K562 (cell line): ENCODE data around the gene CCDC68. TPM values are rescaled to one million over a fixed set of nuclear protein-coding genes. Genes with fewer than 3 reads are reported as not detected.
"Not testable (repeated sequence)": the region's sequence is repeated elsewhere in the genome, so short reads cannot be mapped to it uniquely, and the experiment has no call there.

Source experiments
- ATAC-seq: fragments of 200-7000 bp; cut with Tn5 transposase; 3 replicates; pipeline ENCODE4 v1.9.1; 2020; ENCODE audit warnings: moderate library complexity
- BruUV-seq: library from RNA; stranded (reverse); fragments of 400-500 nt; replicated peaks from 2 replicates; lab custom pipeline; 2021; lab: Mats Ljungman, UMichigan
- CTCF ChIA-PET: fragments of 300-600 bp; formaldehyde crosslinking; extraction: SDS; loops from one replicate; lab custom pipeline; 2021; ENCODE audit warnings: low intra/inter-chr PET ratio; lab: Yijun Ruan, JAX
- POLR2A ChIA-PET: fragments of 300-600, 350-650 bp; sonication (Branson Sonifier 250); formaldehyde crosslinking; extraction: SDS; loops from one replicate; lab custom pipeline; 2021; ENCODE audit warnings: antibody characterized with exemption, inconsistent platforms; lab: Yijun Ruan, JAX
- DNase-seq, 4 experiments: peaks; one replicate each; pipeline versions ENCODE4 v3.0.0 to v3.0.0-alpha.2; 2011 to 2018; ENCODE audit warnings: low spot score in 3 of 4, mixed read lengths in 3 of 4; ENCODE audit errors: extremely low read depth in 1 of 4
- FAIRE-seq: peaks from 2 replicates; lab custom pipeline; 2011; peaks lifted over from hg19 to GRCh38; lab: Jason Lieb, UNC
- H2AFZ ChIP-seq: 2 replicates; pipeline ENCODE4 v1.6.0; 2011; ENCODE audit warnings: low read depth, low read length, control low read depth, inconsistent platforms
- H3K27ac ChIP-seq: fragments of 200-600 bp; 3 replicates; pipeline ENCODE4 v1.8.0; 2011; ENCODE audit warnings: low read depth, mild to moderate bottlenecking, control low read depth, inconsistent platforms, low read length, moderate library complexity, mixed read lengths; ENCODE audit errors: extremely low read depth
- H3K27me3 ChIP-seq, 2 experiments: fragments of 300-600 bp in 1 of 2; 2 replicates in 1 of 2; 3 replicates in 1 of 2; pipeline versions ENCODE4 v1.6.0 to v1.8.0; 2011; ENCODE audit warnings: inconsistent platforms in 2 of 2, low read length in 2 of 2, mild to moderate bottlenecking in 1 of 2, mixed read lengths in 1 of 2, moderate library complexity in 1 of 2; ENCODE audit not compliant: control insufficient read depth in 2 of 2, insufficient read depth in 2 of 2
- H3K36me3 ChIP-seq: fragments of 300-600 bp; 3 replicates; pipeline ENCODE4 v1.8.0; 2011; ENCODE audit warnings: mild to moderate bottlenecking, low read length, inconsistent platforms; ENCODE audit not compliant: control insufficient read depth, insufficient read depth
- H3K4me1 ChIP-seq, 2 experiments: fragments of 200-600 bp in 1 of 2; replicated peaks in 1 of 2; 2 replicates in 1 of 2; 3 replicates in 1 of 2; pipeline versions ENCODE4 v1.5.1 to v1.8.0; 2011; ENCODE audit warnings: inconsistent platforms in 2 of 2, low read length in 2 of 2, mild to moderate bottlenecking in 1 of 2, mixed read lengths in 1 of 2, moderate library complexity in 1 of 2; ENCODE audit not compliant: control insufficient read depth in 2 of 2, insufficient read depth in 2 of 2
- H3K4me2 ChIP-seq: 2 replicates; pipeline ENCODE4 v1.6.1; 2011; ENCODE audit warnings: low read length, control low read depth, inconsistent platforms, mixed read lengths; ENCODE audit not compliant: insufficient read depth
- H3K4me3 ChIP-seq: fragments of 200-600 bp; sonication (generic), shearing (Covaris generic); 2 replicates; pipeline ENCODE4 v1.5.1; 2016; ENCODE audit warnings: control low read depth, inconsistent platforms
- H3K79me2 ChIP-seq: fragments of 200-600 bp; 3 replicates; pipeline ENCODE4 v1.8.0; 2011; ENCODE audit warnings: low read length, inconsistent platforms; ENCODE audit not compliant: control insufficient read depth, insufficient read depth
- H3K9ac ChIP-seq, 2 experiments: 2 replicates each; pipeline versions ENCODE4 v1.6.0 to v1.6.1; 2011; ENCODE audit warnings: low read depth in 2 of 2, low read length in 2 of 2, control low read depth in 1 of 2, inconsistent platforms in 1 of 2, mild to moderate bottlenecking in 1 of 2, mixed read lengths in 1 of 2; ENCODE audit not compliant: insufficient read depth in 1 of 2
- H3K9me1 ChIP-seq: one replicate; pipeline ENCODE4 v1.6.0; 2011; ENCODE audit warnings: inconsistent platforms, mild to moderate bottlenecking, low read length, moderate library complexity; ENCODE audit not compliant: control insufficient read depth, insufficient read depth
- H3K9me3 ChIP-seq: replicated peaks from 2 replicates; pipeline ENCODE4 v1.5.1; 2011; ENCODE audit warnings: low read depth, low read length, inconsistent platforms; ENCODE audit not compliant: control insufficient read depth, insufficient read depth
- H4K20me1 ChIP-seq: replicated peaks from 2 replicates; pipeline ENCODE4 v1.6.1; 2011; ENCODE audit warnings: low read length, inconsistent platforms, mixed read lengths; ENCODE audit not compliant: control insufficient read depth, insufficient read depth
- CCNT2 ChIP-seq: IDR thresholded peaks from 2 replicates; pipeline ENCODE4 v1.6.1; 2011; ENCODE audit warnings: borderline replicate concordance, low read depth, mild to moderate bottlenecking, moderate library complexity, mixed read lengths, low read length; ENCODE audit not compliant: insufficient read length; ENCODE audit errors: extremely low read depth
- NR2C1 ChIP-seq, 2 experiments: fragments of 450-650 bp; IDR thresholded peaks; 2 replicates each; pipeline ENCODE4 v1.6.1; 2017; ENCODE audit warnings: mild to moderate bottlenecking in 2 of 2, antibody characterized with exemption in 1 of 2, inconsistent platforms in 1 of 2, missing compliant biosample characterization in 1 of 2, missing genetic modification characterization in 1 of 2
- PTTG1 ChIP-seq: fragments of 450-650 bp; IDR thresholded peaks from 2 replicates; pipeline ENCODE4 v1.6.1; 2016; ENCODE audit warnings: low read depth, mild to moderate bottlenecking, missing genetic modification characterization, missing compliant biosample characterization
- RBM34 ChIP-seq: fragments of 200-400 bp; formaldehyde crosslinking; IDR thresholded peaks from 2 replicates; pipeline ENCODE4 v1.6.1; 2018; ENCODE audit warnings: low read length, borderline replicate concordance; ENCODE audit not compliant: insufficient read depth
- SMAD1 ChIP-seq: fragments of 150-350 bp; IDR thresholded peaks from 2 replicates; pipeline ENCODE4 v1.6.1; 2014; ENCODE audit warnings: low read length, low read depth; ENCODE audit not compliant: partially characterized antibody
- TAF7 ChIP-seq: fragments of 450-650 bp; IDR thresholded peaks from 2 replicates; pipeline ENCODE4 v1.6.1; 2016; ENCODE audit warnings: missing genetic modification characterization, missing compliant biosample characterization
- ZNF12 ChIP-seq: sonication (generic); formaldehyde crosslinking; IDR thresholded peaks from 2 replicates; pipeline ENCODE4 v1.4.0; 2020; ENCODE audit warnings: mild to moderate bottlenecking, missing genetic modification reagents
- ZNF133 ChIP-seq: fragments of 250-450 bp; sonication (Bioruptor Pico); IDR thresholded peaks from 2 replicates; pipeline ENCODE4 v1.4.0; 2020; ENCODE audit warnings: mild to moderate bottlenecking
- ZNF140 ChIP-seq: fragments of 250-450 bp; sonication (Bioruptor Pico); IDR thresholded peaks from 2 replicates; pipeline ENCODE4 v1.8.0; 2021; ENCODE audit warnings: moderate library complexity, mild to moderate bottlenecking, inconsistent platforms
- ZNF24 ChIP-seq: fragments of 450-650 bp; IDR thresholded peaks from 2 replicates; pipeline ENCODE4 v1.6.1; 2016
- ZNF717 ChIP-seq: fragments of 250-450 bp; sonication (Bioruptor Pico); IDR thresholded peaks from 2 replicates; pipeline ENCODE4 v1.5.0; 2021
- WGBS: fragments of 100-300 bp; shearing (Covaris generic); methylation state at CpG from one replicate; pipeline ENCODE4 v1.1.6; 2016; ENCODE audit warnings: low coverage, mixed read lengths; ENCODE audit not compliant: insufficient coverage; ENCODE audit errors: missing lambda C conversion rate; 5-methylcytosine and 5-hydroxymethylcytosine counted together
- in situ Hi-C: fragments of 300-500 bp; cut with MboI; formaldehyde crosslinking; loops from 4 replicates; pipeline ENCODE4 v1.15.0; 2018; ENCODE audit warnings: inconsistent platforms, mixed read lengths
- intact Hi-C: fragments of 100-400 bp; cut with micrococcal nuclease; formaldehyde crosslinking; loops from 2 replicates; pipeline ENCODE4 v1.14.2; 2022
- polyA plus RNA-seq, 8 experiments: library from polyadenylated mRNA; depleted of rRNA in 4 of 8; stranded (reverse) in 5 of 8; unstranded in 3 of 8; fragments of >200 nt; fragmentation: Nextera tagmentation in 2 of 8; fragmentation: Illumina TruSeq in 1 of 8; extraction: Ambion mirVana in 2 of 8; extraction: Trizol in 1 of 8; gene quantifications; 2 replicates each; pipeline versions ENCODE4 v1.2.1 to v1.2.3, GENCODE V29; 2011 to 2014; ENCODE audit warnings: inconsistent platforms in 1 of 8, missing spikeins in 1 of 8
- total RNA-seq, 7 experiments: library from RNA; depleted of rRNA in 6 of 7; stranded (reverse); fragments of >200 nt in 6 of 7; fragmentation: Illumina TruSeq in 2 of 7; extraction: Trizol in 2 of 7; gene quantifications; 2 replicates each; pipeline versions ENCODE4 v1.2.1 to v1.2.3, GENCODE V29; 2011 to 2021; ENCODE audit warnings: low replicate concordance in 1 of 7

The CCDC68 gene
- total and polyA plus RNA-seq, 9 of the 15 experiments (the other 6 are each of a cell fraction or from before 2014, with no cell fraction given): 0.28 to 4.5 (median 1.4) TPM

- Histone ChIP-seq H4K20me1 (no peaks in the 10 kb centered on the region), H3K4me2 (no peak overlapping the region), H3K27ac (no peak overlapping the region), H3K79me2 (no peaks in the 10 kb centered on the region), H3K36me3 (no peaks in the 10 kb centered on the region), H3K9me3 (no peaks in the 10 kb centered on the region), H3K9me1 (no peaks in the 10 kb centered on the region), H3K27me3 (no peaks in the 10 kb centered on the region), H2AFZ (no peak overlapping the region), H3K4me1 (no peaks in the 10 kb centered on the region), H3K4me3 (no peak overlapping the region), H3K9ac (no peak overlapping the region)
- intact Hi-C loops (no loop called here), in situ Hi-C loops (no loop called here)
- POLR2A ChIA-PET: no interaction called here
- ATAC-seq (no peak), DNase-seq (no peak), FAIRE-seq (no peak)
- CTCF ChIA-PET: no interaction called here
- 58% methylated on average over 4 of the region's 5 CpGs for WGBS
- TF ChIP-seq ZNF133 (CRISPR knock-in tag) (no peak), CCNT2 (no peak), PTTG1 (tag) (no peak), ZNF717 (CRISPR knock-in tag) (no peak), RBM34 (no peak), NR2C1 (IDR thresholded peaks at IDR 0.05) (no peak), NR2C1 (tag; IDR thresholded peaks at IDR 0.05) (no peak), ZNF12 (CRISPR knock-in tag) (no peak), TAF7 (tag) (no peak), ZNF24 (no peak), SMAD1 (no peak), ZNF140 (CRISPR knock-in tag) (no peak)
- BruUV-seq: no TSS peak
These were observed 9.5 kb upstream of the CCDC68 start for GRCh38 chr18:54968807-54969206.

- H3K36me3 ChIP-seq, FAIRE-seq, intact Hi-C loops, H3K4me1 ChIP-seq, H3K9me3 ChIP-seq, H3K27me3 ChIP-seq, H3K9me1 ChIP-seq, H3K9ac ChIP-seq, H3K27ac ChIP-seq, H2AFZ ChIP-seq, BruUV-seq, POLR2A ChIA-PET, H3K4me3 ChIP-seq, H3K79me2 ChIP-seq, H4K20me1 ChIP-seq, CTCF ChIA-PET, DNase-seq, in situ Hi-C loops, ATAC-seq, H3K4me2 ChIP-seq: not testable (repeated sequence)
- WGBS: 51% methylated on average over 6 of the region's 9 CpGs
These were observed 9.0 kb upstream of the CCDC68 start for GRCh38 chr18:54968237-54968636.
